AG10803 (cell line): ENCODE results near the gene SPDEF.

Experiments
- DNase-seq: peaks from one replicate; pipeline ENCODE4 v3.0.0; 2010; ENCODE audit warnings: low read depth
- H3K4me3 ChIP-seq: 2 replicates; pipeline ENCODE4 v1.5.1; 2011; ENCODE audit warnings: mild to moderate bottlenecking, low read length, control low read depth
- CTCF ChIP-seq: conservative IDR thresholded peaks from 2 replicates; pipeline ENCODE4 v1.5.1; 2011; ENCODE audit warnings: mild to moderate bottlenecking, low read length, control low read depth, inconsistent platforms

The SPDEF gene

GRCh38 chr6:34517966-34518365, 38.2 kb downstream of the SPDEF start:
- no peak for DNase-seq
- no peak overlapping the region for H3K4me3 ChIP-seq
- TF ChIP-seq CTCF: no peak

GRCh38 chr6:34517461-34517881, 38.7 kb downstream of the SPDEF start:
- DNase-seq: no peak
- no peak overlapping the region for H3K4me3 ChIP-seq
- no peak for TF ChIP-seq CTCF

- H3K4me3 ChIP-seq: no peak overlapping the region
- TF ChIP-seq CTCF: no peak
- no peak for DNase-seq
Observed at GRCh38 chr6:34516391-34517324, 39.5 kb downstream of the SPDEF start.

- H3K4me3 ChIP-seq: no peak overlapping the region
- DNase-seq: no peak
- TF ChIP-seq CTCF: no peak
Observed at GRCh38 chr6:34515473-34516387, 40.4 kb downstream of the SPDEF start.

GRCh38 chr6:34514593-34515472, 41.3 kb downstream of the SPDEF start:
- TF ChIP-seq CTCF: no peak
- DNase-seq: peak; percentile 28
- H3K4me3 ChIP-seq: no peak overlapping the region

GRCh38 chr6:34514112-34514511, 42.0 kb downstream of the SPDEF start:
- no peak for TF ChIP-seq CTCF
- no peak for DNase-seq
- H3K4me3 ChIP-seq: no peak overlapping the region
